GM23248 (cell line): ENCODE measurements around the gene TAC3.

Experiments
- EZH2 ChIP-seq: fragments of 200-600 bp; sonication (generic); IDR thresholded peaks from 2 replicates; pipeline ENCODE4 v1.6.1; 2018; ENCODE audit warnings: antibody characterized with exemption, mild to moderate bottlenecking; ENCODE audit not compliant: insufficient read depth, poor library complexity, severe bottlenecking
- EZH2phosphoT487 ChIP-seq: fragments of 200-600 bp; sonication (generic); IDR thresholded peaks from 2 replicates; pipeline ENCODE4 v1.6.1; 2018; ENCODE audit warnings: antibody characterized with exemption, moderate library complexity, mild to moderate bottlenecking, low read depth; ENCODE audit not compliant: insufficient read depth

DNA sequence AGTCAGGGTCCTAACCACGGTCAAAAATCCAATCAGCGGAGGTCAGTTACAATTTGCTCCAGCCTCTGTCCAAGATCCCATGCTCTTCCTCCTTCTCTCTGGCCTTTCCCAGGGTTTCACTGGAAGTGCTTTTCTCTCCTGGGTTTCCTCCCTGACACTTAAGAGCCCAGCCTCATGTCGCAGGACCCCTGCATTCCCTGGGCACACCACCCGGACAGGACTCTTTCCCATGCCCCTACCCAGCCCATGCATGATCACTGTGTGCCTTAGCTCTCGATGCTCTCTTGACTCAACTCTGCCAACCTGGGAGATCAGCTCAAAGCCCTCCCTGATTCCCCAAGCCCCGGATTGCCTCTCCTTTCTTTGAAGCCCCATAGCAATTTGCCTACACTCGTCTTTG, 15.5 kb upstream of the TAC3 start:
- TF ChIP-seq EZH2: no peak
- no peak for TF ChIP-seq EZH2phosphoT487
